Uterus (tissue), 4 donors: ENCODE measurements around the gene PDK4. TPM values are rescaled to one million over a fixed set of nuclear protein-coding genes. Genes with fewer than 3 reads are reported as not detected.

Experiments
- DNase-seq, 2 donors: peaks; one replicate each; pipeline ENCODE4 v3.0.0-alpha.2; 2019 to 2020
- H3K27ac ChIP-seq, 2 donors: fragments of 200-600 bp; sonication (generic); 1 replicate in 1 of 2; 2 replicates in 1 of 2; pipeline ENCODE4 v1.5.1; 2016 to 2018
- H3K27me3 ChIP-seq, 2 donors: fragments of 200-600 bp; sonication (generic); one replicate each; pipeline ENCODE4 v1.5.1; 2018 to 2019; ENCODE audit warnings: control low read depth in 1 of 2
- H3K36me3 ChIP-seq, 2 donors: fragments of 200-600 bp; sonication (generic); one replicate each; pipeline ENCODE4 v1.5.1; 2019; ENCODE audit warnings: control low read depth in 1 of 2
- H3K4me1 ChIP-seq, 2 donors: fragments of 200-600 bp; sonication (generic); one replicate each; pipeline ENCODE4 v1.5.1; 2018 to 2019; ENCODE audit warnings: control low read depth in 1 of 2
- H3K4me3 ChIP-seq, 2 donors: fragments of 200-600 bp; sonication (generic); 1 replicate in 1 of 2; 2 replicates in 1 of 2; pipeline ENCODE4 v1.5.1; 2018 to 2019; ENCODE audit warnings: mild to moderate bottlenecking in 1 of 2
- H3K9me3 ChIP-seq, 2 donors: fragments of 200-600 bp; sonication (generic); one replicate each; pipeline ENCODE4 v1.5.1; 2019; ENCODE audit warnings: control low read depth in 1 of 2
- POLR2A ChIP-seq, 2 donors: fragments of 450-650 bp; IDR thresholded peaks; one replicate each; pipeline ENCODE4 v1.6.1; 2016; ENCODE audit warnings: antibody characterized with exemption in 2 of 2, mild to moderate bottlenecking in 1 of 2, moderate library complexity in 1 of 2
- intact Hi-C: fragments of 100-400 bp; cut with DNase I; formaldehyde crosslinking; loops from one replicate; pipeline ENCODE4 v1.15.1; 2023; ENCODE audit warnings: low total_unique reads
- total RNA-seq, 4 donors: library from RNA; depleted of rRNA in 3 of 4; stranded (reverse); fragments of >200 nt in 3 of 4; gene quantifications; one replicate each; pipeline versions ENCODE4 v1.1.0 to v1.2.4, GENCODE V29; 2014 to 2023
- TF ChIP-seq, protein P1 (sequence below), 4 experiments: fragments of 200-600 bp in 2 of 4; fragments of 450-650 bp in 2 of 4; sonication (generic) in 2 of 4; IDR thresholded peaks; one replicate each; pipeline ENCODE4 v1.5.1; 2016 to 2019; ENCODE audit warnings: antibody characterized with exemption in 4 of 4, mild to moderate bottlenecking in 2 of 4, moderate library complexity in 1 of 4
- donor health status: DM: yes; HTN: yes; CAD: no.

Gene PDK4
- 100 to 1,000 TPM in 3 of 4 donors, 10 to 100 TPM in 1; 12.0 to 509 (median 177) TPM for total RNA-seq

- H3K27ac ChIP-seq, result peak within 1 kb of the TSS; percentile 97 to 98
- H3K4me3 ChIP-seq, result peak within 1 kb of the TSS; percentile 84 to 95
- intact Hi-C loops, result loop anchor here (5.0 kb wide), 1 partner anchor 44 kb away; no protein-coding TSS in a partner anchor
- H3K4me1 ChIP-seq, result no peaks in the 10 kb centered on the region
- H3K27me3 ChIP-seq, result no peaks in the 10 kb centered on the region
- H3K9me3 ChIP-seq, result no peaks in the 10 kb centered on the region
- H3K36me3 ChIP-seq, result no peaks in the 10 kb centered on the region
- DNase-seq, result peak; percentile 92 to 98
- TF ChIP-seq POLR2A (IDR thresholded peaks at IDR 0.05), result peak; percentile 86 to 89
- TF ChIP-seq, protein P1, sequence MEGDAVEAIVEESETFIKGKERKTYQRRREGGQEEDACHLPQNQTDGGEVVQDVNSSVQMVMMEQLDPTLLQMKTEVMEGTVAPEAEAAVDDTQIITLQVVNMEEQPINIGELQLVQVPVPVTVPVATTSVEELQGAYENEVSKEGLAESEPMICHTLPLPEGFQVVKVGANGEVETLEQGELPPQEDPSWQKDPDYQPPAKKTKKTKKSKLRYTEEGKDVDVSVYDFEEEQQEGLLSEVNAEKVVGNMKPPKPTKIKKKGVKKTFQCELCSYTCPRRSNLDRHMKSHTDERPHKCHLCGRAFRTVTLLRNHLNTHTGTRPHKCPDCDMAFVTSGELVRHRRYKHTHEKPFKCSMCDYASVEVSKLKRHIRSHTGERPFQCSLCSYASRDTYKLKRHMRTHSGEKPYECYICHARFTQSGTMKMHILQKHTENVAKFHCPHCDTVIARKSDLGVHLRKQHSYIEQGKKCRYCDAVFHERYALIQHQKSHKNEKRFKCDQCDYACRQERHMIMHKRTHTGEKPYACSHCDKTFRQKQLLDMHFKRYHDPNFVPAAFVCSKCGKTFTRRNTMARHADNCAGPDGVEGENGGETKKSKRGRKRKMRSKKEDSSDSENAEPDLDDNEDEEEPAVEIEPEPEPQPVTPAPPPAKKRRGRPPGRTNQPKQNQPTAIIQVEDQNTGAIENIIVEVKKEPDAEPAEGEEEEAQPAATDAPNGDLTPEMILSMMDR (IDR thresholded peaks at IDR 0.05), result peak in 1 of 4 experiments; percentile 5
These were observed at the start of gene PDK4 for GRCh38 chr7:95596198-95597063. PDK4 (minus strand) TSS chr7:95596516; CDS start chr7:95596293, 223 bp downstream.

- H3K4me3 ChIP-seq, result no peak overlapping the region
- TF ChIP-seq, protein P1 (IDR thresholded peaks at IDR 0.05), result no peak
- TF ChIP-seq POLR2A (IDR thresholded peaks at IDR 0.05), result no peak
- DNase-seq, result no peak
- intact Hi-C loops, result no loop called here
- H3K27ac ChIP-seq, result no peak overlapping the region
- no peaks in the 10 kb centered on the region for H3K9me3 ChIP-seq
- H3K27me3 ChIP-seq, result no peaks in the 10 kb centered on the region
- H3K36me3 ChIP-seq, result no peaks in the 10 kb centered on the region
- H3K4me1 ChIP-seq, result no peaks in the 10 kb centered on the region
These were observed 45.9 kb upstream of the PDK4 start for GRCh38 chr7:95642173-95642572.

GRCh38 chr7:95636140-95636940, 40.0 kb upstream of the PDK4 start:
- no peaks in the 10 kb centered on the region for H3K27me3 ChIP-seq
- H3K9me3 ChIP-seq, result no peaks in the 10 kb centered on the region
- no peak for DNase-seq
- H3K36me3 ChIP-seq, result no peaks in the 10 kb centered on the region
- H3K4me1 ChIP-seq, result no peaks in the 10 kb centered on the region
- H3K4me3 ChIP-seq, result no peak overlapping the region
- intact Hi-C loops, result no loop called here
- H3K27ac ChIP-seq, result no peak overlapping the region
- no peak for TF ChIP-seq POLR2A (IDR thresholded peaks at IDR 0.05)
- TF ChIP-seq, protein P1 (IDR thresholded peaks at IDR 0.05), result no peak

GRCh38 chr7:95632609-95633008, 36.3 kb upstream of the PDK4 start:
- intact Hi-C loops, result no loop called here
- DNase-seq, result peak in 1 of 2 donors; percentile 36
- Histone ChIP-seq H3K9me3 (no peaks in the 10 kb centered on the region), H3K27ac (peak overlapping the region in 1 of 2 donors; percentile 40), H3K27me3 (no peaks in the 10 kb centered on the region), H3K4me3 (no peak overlapping the region), H3K4me1 (no peaks in the 10 kb centered on the region), H3K36me3 (no peaks in the 10 kb centered on the region)
- no peak for TF ChIP-seq POLR2A (IDR thresholded peaks at IDR 0.05)
- TF ChIP-seq, protein P1 (IDR thresholded peaks at IDR 0.05), result no peak
